GM18873 (cell line): Measurements from ENCODE around the gene HNRNPA0.
"Not testable (repeated sequence)": the region's sequence is repeated elsewhere in the genome, so short reads cannot be mapped to it uniquely, and the experiment has no call there.

ENCODE experiments used
- ATAC-seq: cut with Tn5 transposase; IDR thresholded peaks from one replicate; pipeline ENCODE4 v1.9.1; 2021; ENCODE audit warnings: mild to moderate bottlenecking, moderate library complexity, moderate number of reproducible peaks; ENCODE audit not compliant: unreplicated experiment, low FRiP score

The HNRNPA0 gene

DNA sequence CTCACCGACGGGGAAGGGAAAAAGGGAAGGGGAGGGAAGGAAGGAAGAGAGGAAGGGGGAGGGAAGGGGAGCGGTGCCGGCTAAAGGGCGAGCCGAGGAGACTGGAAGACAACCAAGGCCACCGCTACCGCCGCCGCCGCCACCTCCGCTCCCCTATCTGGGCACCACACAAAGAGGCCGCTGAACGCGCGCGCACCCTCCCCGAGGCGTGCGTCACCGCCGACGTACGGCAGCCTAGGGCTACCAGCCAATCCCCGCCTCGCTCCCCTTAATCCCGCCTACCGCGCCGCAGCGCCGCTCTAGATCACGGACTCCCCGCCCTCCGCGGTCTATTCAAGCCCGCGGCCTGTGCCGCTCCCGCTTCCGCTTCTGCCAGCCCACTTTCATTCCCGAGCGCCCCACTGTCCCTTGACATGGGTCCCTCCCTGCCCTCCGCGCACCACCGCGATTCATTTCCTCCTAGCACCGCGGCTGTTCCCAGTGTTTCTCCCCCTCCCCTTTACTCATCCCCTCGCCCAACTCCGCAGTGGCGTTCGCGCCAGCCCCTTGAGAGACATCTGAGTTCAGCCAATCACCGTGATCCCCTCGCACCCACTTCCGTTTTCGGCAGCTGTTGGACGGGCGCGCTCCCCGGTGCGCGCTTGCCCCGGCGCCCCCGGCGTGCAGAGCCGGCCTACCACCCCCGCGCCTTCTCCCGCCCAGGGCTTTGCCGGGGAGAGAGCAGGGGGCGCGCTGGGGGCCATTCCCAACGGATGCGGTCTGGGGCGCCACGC, at the start of gene HNRNPA0:
TSS of gene HNRNPA0 (minus strand) at position 176 of the 773 bp plus-strand sequence. CDS start 297 bp downstream, outside the sequence.
- peak; percentile 65 for ATAC-seq

- no peak for ATAC-seq
Measured at GRCh38 chr5:137802282-137803210, 48.4 kb upstream of the HNRNPA0 start.

GRCh38 chr5:137800700-137801411, 46.7 kb upstream of the HNRNPA0 start:
- no peak for ATAC-seq

DNA sequence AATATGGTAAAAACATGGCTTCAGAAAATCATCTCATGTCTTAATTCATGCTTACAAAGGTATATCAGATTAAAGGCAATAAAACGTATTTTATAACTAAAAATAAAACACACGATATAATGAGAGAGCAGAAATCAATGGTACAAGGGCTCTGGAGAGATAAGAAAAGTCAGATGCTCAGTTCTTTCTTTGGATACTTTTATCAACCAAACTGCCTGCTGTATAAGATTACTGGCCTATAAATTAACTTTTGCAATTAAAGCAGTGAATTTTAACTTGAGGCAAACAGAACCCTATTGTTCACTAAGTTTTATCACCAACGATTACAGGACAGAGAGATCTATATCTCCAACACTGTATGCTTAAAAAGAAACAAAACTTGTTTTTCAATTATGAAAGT, 42.1 kb upstream of the HNRNPA0 start:
- no peak for ATAC-seq

- ATAC-seq = no peak
Measured at GRCh38 chr5:137794863-137795262, 40.7 kb upstream of the HNRNPA0 start.

- peak; percentile 55 for ATAC-seq
Measured at GRCh38 chr5:137792303-137792702, 38.1 kb upstream of the HNRNPA0 start.

DNA sequence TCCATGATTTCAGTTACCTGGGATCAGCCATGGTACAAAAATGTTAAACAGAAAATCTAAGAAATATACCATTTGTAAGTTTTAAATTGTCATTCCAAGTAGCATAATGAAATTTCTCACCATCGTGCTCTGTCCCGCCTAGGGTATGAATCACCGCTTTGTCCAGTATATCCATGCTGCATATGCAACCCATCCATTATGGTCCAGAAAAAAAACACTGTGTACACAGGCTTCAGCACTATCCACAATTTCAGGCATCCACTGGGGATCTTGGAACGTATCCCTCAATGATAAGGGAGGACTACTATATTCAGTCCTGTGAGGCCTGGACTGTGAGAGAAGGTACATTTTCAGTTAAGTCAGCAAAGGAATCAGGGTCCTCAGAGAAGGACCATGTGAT, 37.6 kb upstream of the HNRNPA0 start:
- no peak for ATAC-seq

DNA sequence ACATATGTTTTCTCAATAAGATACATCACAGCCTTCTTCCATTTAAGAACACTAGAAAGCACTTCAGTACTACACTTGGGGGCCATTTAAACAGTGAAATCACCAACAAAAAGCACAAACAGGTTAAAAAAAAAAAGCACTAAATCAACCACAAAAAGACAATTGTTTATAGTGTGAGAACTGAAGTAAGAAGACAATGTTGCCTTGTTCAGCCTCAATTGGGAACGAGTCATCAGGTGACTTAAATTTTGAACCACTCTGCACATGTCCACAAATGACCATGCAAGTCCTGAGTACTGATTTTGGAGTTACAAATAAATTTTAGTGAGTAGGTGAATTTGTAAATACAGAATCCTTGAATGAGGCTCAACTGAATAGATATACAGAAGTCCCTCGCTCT, 37.2 kb upstream of the HNRNPA0 start:
- ATAC-seq = no peak

- ATAC-seq = not testable (repeated sequence)
Measured at GRCh38 chr5:137788560-137788959, 34.4 kb upstream of the HNRNPA0 start.

DNA sequence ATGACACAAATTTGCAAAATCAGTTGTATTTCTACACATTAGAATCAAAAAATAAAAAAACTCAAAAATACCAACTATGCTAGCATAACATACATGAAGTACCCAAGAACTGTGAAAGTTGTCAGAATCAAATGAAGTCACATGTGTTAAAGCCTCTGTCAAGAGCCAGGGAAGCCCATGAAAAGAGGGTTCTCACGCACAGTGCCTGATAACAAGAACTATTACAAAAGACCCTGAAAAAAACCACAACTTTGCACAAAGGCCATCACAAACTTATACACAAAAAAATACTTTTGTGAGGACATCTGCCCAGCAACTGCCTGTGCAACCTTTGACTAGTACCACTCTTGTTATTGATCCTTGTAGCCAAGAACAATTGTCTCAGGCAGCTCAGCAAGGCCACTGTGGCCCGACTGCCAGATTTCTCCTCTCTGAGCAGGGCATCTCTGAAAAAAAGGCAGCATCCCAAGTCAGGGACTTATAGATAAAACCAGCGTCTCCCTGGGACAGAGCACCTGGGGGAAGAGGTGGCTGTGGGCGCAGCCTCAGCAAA, 28.9 kb upstream of the HNRNPA0 start:
- no peak for ATAC-seq

DNA sequence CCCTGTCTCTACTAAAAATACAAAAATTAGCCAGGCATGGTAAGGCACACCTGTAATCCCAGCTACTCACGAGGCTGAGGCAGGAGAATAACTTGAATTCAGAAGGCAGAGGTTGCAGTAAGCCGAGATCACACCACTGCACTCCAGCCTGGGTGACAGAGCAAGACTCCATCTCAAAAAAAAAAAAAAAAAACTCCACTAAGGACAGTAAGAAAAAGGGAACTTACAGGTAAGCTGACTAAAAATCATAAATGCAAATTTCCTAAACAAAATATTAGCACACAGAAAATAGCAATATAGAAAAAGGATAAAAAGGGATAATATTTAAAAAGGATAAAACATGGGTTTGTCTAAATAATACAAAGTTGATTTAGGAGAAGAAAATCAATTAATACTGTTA, 27.9 kb upstream of the HNRNPA0 start:
- ATAC-seq = no peak

DNA sequence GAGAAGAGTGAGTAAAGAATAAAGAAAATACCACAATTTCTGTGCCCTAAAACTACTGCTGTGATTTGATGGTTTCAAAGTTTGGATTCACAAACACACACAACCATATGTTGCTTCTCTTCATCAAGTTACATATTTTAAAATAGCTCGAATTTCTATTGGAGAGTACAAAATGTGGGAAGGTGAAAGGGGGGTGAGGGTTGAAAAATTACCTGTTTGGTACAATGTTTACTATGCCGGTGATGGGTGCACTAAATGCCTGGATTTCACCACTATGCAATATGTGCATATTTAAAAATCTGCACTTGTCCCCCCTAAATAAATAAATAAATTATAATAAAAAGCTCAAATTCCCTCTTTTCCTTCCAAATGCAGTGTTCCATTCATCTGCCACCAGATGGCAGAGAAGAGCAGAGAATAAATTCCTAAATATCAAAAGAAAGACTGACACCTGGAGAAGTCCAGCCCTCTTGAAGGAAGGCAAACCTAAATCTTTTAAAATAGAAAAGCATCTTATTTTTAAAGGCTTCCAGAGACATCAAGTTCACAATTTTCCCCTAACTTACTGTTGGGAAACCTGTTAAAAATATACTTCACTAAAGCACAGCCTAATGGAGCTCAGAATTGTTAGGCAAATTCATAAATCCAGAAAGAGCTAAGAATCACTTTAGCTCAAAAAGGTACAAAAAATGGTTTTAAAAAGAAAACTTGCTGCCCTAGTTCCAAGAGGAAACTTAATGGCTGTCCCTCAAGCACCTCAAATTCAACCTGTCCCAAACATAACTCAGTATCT, 24.8 kb upstream of the HNRNPA0 start:
- no peak for ATAC-seq

GRCh38 chr5:137767937-137768336, 13.8 kb upstream of the HNRNPA0 start:
- ATAC-seq = not testable (repeated sequence)

DNA sequence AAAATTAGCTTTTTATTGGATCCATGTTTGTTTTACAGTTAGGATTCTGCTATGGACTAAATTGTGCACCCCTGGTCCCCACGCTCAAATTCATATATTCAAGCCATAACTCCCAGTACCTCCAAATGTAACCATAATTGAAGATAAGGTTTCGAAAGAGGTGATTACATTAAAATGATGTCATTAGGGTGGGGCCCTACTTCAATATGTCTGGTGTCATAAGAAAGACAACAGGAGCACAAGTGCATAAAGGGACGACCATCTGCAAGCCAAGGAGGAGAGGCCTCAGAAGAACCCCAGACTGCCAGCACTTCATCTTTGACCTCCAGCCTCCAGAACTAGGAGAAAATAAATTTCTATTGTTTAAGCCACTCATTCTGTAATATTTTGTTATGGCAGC, 7.4 kb upstream of the HNRNPA0 start:
- no peak for ATAC-seq

DNA sequence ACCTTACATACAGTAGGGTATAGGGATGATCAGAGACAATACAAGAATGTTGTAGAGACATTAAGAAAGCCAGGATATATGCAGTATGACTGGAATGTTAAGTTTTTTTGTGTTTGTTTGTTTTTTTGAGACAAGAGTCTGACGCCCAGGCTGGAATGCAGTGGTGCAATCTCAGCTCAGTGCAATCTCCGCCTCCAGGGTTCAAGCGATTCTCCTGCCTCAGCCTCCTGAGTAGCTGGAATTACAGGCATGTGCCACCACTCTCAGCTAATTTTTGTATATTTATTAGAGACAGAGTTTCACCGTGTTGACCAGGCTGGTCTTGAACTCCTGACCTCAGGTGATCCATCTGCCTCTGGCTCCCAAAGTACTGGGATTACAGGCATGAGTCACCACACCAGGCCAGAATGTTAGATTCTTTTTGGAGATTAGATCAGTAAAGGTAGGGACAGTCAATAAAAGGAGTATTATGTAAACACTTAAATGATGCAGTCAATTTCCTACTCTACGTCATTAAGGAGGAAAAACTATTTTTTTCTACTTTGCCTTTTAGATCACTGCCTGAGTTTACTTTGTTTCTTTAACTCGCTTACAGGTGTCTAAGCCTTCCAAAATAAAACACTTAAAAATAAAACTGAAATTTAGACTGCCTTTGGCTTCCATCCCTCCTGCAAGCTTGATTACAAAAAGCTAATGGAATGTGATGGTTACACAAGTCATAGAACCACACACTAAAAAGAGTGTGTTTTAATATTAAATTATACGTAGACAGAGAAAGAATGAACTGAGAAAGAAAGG, 6.8 kb upstream of the HNRNPA0 start:
- no peak for ATAC-seq

DNA sequence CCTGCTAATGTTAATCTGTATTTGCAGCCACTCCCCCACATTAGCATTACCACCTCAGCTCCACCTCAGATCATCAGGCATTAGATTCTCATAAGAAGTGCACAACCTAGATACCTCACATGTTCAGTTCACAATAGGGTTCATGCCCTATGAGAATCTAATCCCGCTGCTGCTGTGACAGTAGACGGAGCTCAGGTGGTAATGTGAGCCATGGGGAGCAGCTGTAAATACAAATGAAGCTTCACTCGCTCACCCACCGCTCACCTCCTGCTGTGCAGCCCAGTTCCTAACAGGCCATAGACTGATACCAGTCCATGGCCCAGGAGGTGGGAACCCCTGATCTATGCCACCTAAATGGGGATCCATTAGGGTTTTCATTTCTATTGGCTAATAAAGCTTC, 6.1 kb upstream of the HNRNPA0 start:
- no peak for ATAC-seq

DNA sequence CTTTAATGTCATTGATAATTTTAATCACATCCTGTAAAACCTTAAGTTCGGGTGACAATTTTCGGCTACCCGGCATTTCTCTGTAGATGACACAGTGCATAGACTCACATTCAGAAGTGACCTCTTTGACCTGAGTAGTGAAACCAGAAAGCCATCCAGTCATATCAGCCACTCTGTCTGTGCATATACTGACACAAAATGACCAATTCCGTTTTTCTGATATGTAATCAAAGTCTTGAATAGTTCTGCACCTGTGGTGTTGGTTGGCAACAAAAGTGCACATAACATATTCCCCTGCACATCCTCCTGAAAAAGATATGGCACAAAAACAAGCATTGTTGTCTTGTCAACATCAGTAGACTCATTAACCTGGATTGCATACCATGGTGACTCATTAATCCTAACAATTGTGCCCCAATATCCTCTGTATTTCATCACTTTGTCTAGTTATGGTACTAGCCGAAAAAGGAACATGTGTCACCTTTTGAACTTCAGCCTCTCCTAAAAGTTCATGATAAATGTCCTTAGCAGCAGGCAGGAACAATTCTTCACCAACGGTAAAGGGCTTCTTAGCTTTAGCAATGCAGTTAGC, 4.6 kb upstream of the HNRNPA0 start:
- peak; percentile 64 for ATAC-seq

DNA sequence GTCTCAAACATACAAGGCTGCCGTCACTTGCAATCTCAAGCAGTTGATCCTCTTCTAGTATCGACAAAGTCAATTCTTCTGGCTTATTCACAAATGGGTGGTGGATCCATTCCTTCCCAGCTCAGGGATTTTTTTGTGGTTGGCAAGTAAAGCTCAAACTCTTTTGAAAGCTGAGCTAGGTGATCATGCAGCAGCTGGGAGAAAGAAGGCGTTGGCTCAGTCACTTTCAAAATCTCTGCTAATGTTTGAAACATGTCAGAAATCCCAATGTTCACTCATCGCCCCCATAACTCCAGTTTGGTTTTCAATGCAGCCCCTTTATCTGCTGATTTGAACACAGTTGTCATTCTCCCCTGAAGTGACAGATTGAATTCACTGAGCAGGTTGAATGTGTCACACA, 4.0 kb upstream of the HNRNPA0 start:
- ATAC-seq = no peak

- no peak for ATAC-seq
Measured at GRCh38 chr5:137757634-137758033, 3.5 kb upstream of the HNRNPA0 start.
